HS-5 (cell line): ENCODE measurements around the gene CD58.
"Not testable (repeated sequence)": the region's sequence is repeated elsewhere in the genome, so short reads cannot be mapped to it uniquely, and the experiment has no call there.

Experiments used
- DNase-seq: peaks from one replicate; pipeline ENCODE4 v3.0.0-alpha.2; 2012; ENCODE audit warnings: low read depth

The CD58 gene

GRCh38 chr1:116569776-116570357 is 959 bp downstream of the CD58 start:
- DNase-seq: no peak

GRCh38 chr1:116569381-116569670 is 1.5 kb downstream of the CD58 start:
- DNase-seq: no peak

GRCh38 chr1:116568662-116569380 is 2.0 kb downstream of the CD58 start:
- DNase-seq: no peak

GRCh38 chr1:116567790-116568661 is 2.8 kb downstream of the CD58 start:
- DNase-seq: no peak

GRCh38 chr1:116565222-116565621 is 5.6 kb downstream of the CD58 start:
- no peak for DNase-seq

- DNase-seq: no peak
Measured at GRCh38 chr1:116564426-116564825, 6.4 kb downstream of the CD58 start.

GRCh38 chr1:116562465-116562864 is 8.4 kb downstream of the CD58 start:
- DNase-seq: not testable (repeated sequence)

GRCh38 chr1:116561563-116561962 is 9.3 kb downstream of the CD58 start:
- no peak for DNase-seq

GRCh38 chr1:116560704-116561490 is 9.9 kb downstream of the CD58 start:
- DNase-seq: no peak

- no peak for DNase-seq
Measured at GRCh38 chr1:116559304-116559761, 11.5 kb downstream of the CD58 start.

- no peak for DNase-seq
Measured at GRCh38 chr1:116558571-116558970, 12.3 kb downstream of the CD58 start.

- no peak for DNase-seq
Measured at GRCh38 chr1:116558140-116558549, 12.7 kb downstream of the CD58 start.

- no peak for DNase-seq
Measured at GRCh38 chr1:116557323-116557878, 13.4 kb downstream of the CD58 start.

- peak; percentile 53 for DNase-seq
Measured at GRCh38 chr1:116556289-116557006, 14.4 kb downstream of the CD58 start.

GRCh38 chr1:116554924-116555323 is 15.9 kb downstream of the CD58 start:
- DNase-seq: no peak

- no peak for DNase-seq
Measured at GRCh38 chr1:116553386-116554115, 17.3 kb downstream of the CD58 start.

- DNase-seq: no peak
Measured at GRCh38 chr1:116546354-116546977, 24.4 kb downstream of the CD58 start.

GRCh38 chr1:116545359-116545705 is 25.5 kb downstream of the CD58 start:
- no peak for DNase-seq

GRCh38 chr1:116544588-116545358 is 26.1 kb downstream of the CD58 start:
- no peak for DNase-seq
